Psoas muscle (tissue), 8 donors: ENCODE results near the gene RIPOR3. TPM values are rescaled to one million over a fixed set of nuclear protein-coding genes. Genes with fewer than 3 reads are reported as not detected.

Source experiments
- ATAC-seq, 4 donors: fragments of 200-7000 bp; cut with Tn5 transposase; one replicate each; pipeline ENCODE4 v1.9.1; 2020; ENCODE audit warnings: moderate library complexity in 3 of 4, mild to moderate bottlenecking in 2 of 4
- DNase-seq, 2 donors: peaks; one replicate each; pipeline ENCODE4 v3.0.0-alpha.2; 2020
- H3K27ac ChIP-seq: fragments of 200-600 bp; one replicate; pipeline ENCODE4 v1.8.0; 2022
- H3K27me3 ChIP-seq, 3 donors: fragments of 200-600 bp in 1 of 3; one replicate each; pipeline versions ENCODE4 v1.6.1 to v1.8.0; 2013 to 2022; ENCODE audit warnings: low read length in 2 of 3, mild to moderate bottlenecking in 2 of 3, moderate library complexity in 1 of 3; ENCODE audit not compliant: insufficient read depth in 3 of 3
- H3K36me3 ChIP-seq, 2 donors: fragments of 200-600 bp in 1 of 2; one replicate each; pipeline versions ENCODE4 v1.6.1 to v1.8.0; 2013 to 2022; ENCODE audit warnings: low read depth in 1 of 2, mild to moderate bottlenecking in 1 of 2, moderate library complexity in 1 of 2; ENCODE audit not compliant: insufficient read depth in 1 of 2
- H3K4me1 ChIP-seq: fragments of 200-600 bp; one replicate; pipeline ENCODE4 v1.8.0; 2022
- H3K4me3 ChIP-seq: fragments of 200-600 bp; one replicate; pipeline ENCODE4 v1.8.0; 2022; ENCODE audit warnings: mild to moderate bottlenecking
- H3K9me3 ChIP-seq: fragments of 200-600 bp; one replicate; pipeline ENCODE4 v1.8.0; 2022
- WGBS, 3 donors: extraction: QIAGEN DNeasy Blood & Tissue Kit; methylation state at CpG; one replicate each; pipeline versions ENCODE4 v1.1.6 to v1.1.7; 2013; 5-methylcytosine and 5-hydroxymethylcytosine counted together
- intact Hi-C, 2 donors: fragments of 100-400 bp; cut with DNase I; formaldehyde crosslinking; loops; one replicate each; pipeline versions ENCODE4 v1.11.0 to v1.14.2; 2022
- polyA plus RNA-seq, 3 donors: library from polyadenylated mRNA; stranded (reverse); fragments of 200-250 nt; gene quantifications; one replicate each; pipeline ENCODE4 v1.2.3, GENCODE V29; 2013
- total RNA-seq, 4 donors: library from RNA; stranded (reverse); fragmentation: NEBNext Ultra II Directional in 2 of 4; extraction: Animal tissue kit (Norgen Biotek cat#: 25700) in 2 of 4; gene quantifications; one replicate each; pipeline versions ENCODE4 v1.2.1 to v1.2.4, GENCODE V29; 2021 to 2023
- TF ChIP-seq, protein P1 (sequence below): fragments of 200-600 bp; IDR thresholded peaks from one replicate; pipeline ENCODE4 v1.8.0; 2022; ENCODE audit warnings: antibody characterized with exemption
- donor health status: healthy with polysubstance abuse.
- donor health status: DM: no; HTN: no; CAD: no; lungs with moderate emphysema.
- donor health status: Bipolar disorder and iron deficiency.
- donor health status: healthy.
- donor health status: DM: yes; HTN: yes; CAD: no.
- donor health status: DM: no; HTN: no; CAD: no.
- donor health status: DM: no; HTN: no; CAD: no.
- donor health status: DM: yes; HTN: yes; CAD: no.

RIPOR3 gene
- total and polyA plus RNA-seq, 7 donors, result 3.1 to 5.7 (median 5.2) TPM

- TF ChIP-seq, protein P1, sequence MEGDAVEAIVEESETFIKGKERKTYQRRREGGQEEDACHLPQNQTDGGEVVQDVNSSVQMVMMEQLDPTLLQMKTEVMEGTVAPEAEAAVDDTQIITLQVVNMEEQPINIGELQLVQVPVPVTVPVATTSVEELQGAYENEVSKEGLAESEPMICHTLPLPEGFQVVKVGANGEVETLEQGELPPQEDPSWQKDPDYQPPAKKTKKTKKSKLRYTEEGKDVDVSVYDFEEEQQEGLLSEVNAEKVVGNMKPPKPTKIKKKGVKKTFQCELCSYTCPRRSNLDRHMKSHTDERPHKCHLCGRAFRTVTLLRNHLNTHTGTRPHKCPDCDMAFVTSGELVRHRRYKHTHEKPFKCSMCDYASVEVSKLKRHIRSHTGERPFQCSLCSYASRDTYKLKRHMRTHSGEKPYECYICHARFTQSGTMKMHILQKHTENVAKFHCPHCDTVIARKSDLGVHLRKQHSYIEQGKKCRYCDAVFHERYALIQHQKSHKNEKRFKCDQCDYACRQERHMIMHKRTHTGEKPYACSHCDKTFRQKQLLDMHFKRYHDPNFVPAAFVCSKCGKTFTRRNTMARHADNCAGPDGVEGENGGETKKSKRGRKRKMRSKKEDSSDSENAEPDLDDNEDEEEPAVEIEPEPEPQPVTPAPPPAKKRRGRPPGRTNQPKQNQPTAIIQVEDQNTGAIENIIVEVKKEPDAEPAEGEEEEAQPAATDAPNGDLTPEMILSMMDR, result no peak
- no peak overlapping the region for H3K4me3 ChIP-seq
- peaks cover 40% of the 10 kb centered on the region for H3K4me1 ChIP-seq
- intact Hi-C loops, result loop anchor here (5.0 kb wide), 2 partner anchors 36 to 51 kb away; no protein-coding TSS in a partner anchor
- no peaks in the 10 kb centered on the region for H3K27me3 ChIP-seq
- WGBS, 3 donors, result 86 to 89% (median 86%) methylated on average over 11 of the region's 11 CpGs
- DNase-seq (no peak), ATAC-seq (no peak)
- peaks cover 13 to 32% of the 10 kb centered on the region in 2 donors for H3K36me3 ChIP-seq
- no peak overlapping the region for H3K27ac ChIP-seq
- H3K9me3 ChIP-seq, result no peaks in the 10 kb centered on the region
Measured at GRCh38 chr20:50568549-50568942, 122.8 kb downstream of the RIPOR3 start.

- H3K4me1 ChIP-seq, result peaks cover 40% of the 10 kb centered on the region
Measured at GRCh38 chr20:50567860-50568548, 123.3 kb downstream of the RIPOR3 start.

GRCh38 chr20:50565871-50566270 is 125.5 kb downstream of the RIPOR3 start:
- no peak overlapping the region for H3K4me3 ChIP-seq
- TF ChIP-seq, protein P1, result no peak
- H3K27me3 ChIP-seq, result no peaks in the 10 kb centered on the region
- no peak for ATAC-seq
- 88 to 94% (median 91%) methylated on average over 4 of the region's 4 CpGs for WGBS, 3 donors
- H3K4me1 ChIP-seq, result peaks cover 41% of the 10 kb centered on the region
- DNase-seq, result no peak
- H3K9me3 ChIP-seq, result no peaks in the 10 kb centered on the region
- H3K27ac ChIP-seq, result no peak overlapping the region
- intact Hi-C loops, result loop anchor here (5.0 kb wide), 2 partner anchors 34 to 49 kb away; no protein-coding TSS in a partner anchor
- H3K36me3 ChIP-seq, result peaks cover 19 to 32% of the 10 kb centered on the region in 2 donors

More at GRCh38 chr20:50567860-50568548, 123.3 kb downstream of the RIPOR3 start:
- intact Hi-C loops, result loop anchor here (5.0 kb wide), 2 partner anchors 36 to 51 kb away; no protein-coding TSS in a partner anchor
- DNase-seq, result no peak
- Histone ChIP-seq H3K4me3 (no peak overlapping the region), H3K9me3 (no peaks in the 10 kb centered on the region), H3K27ac (no peak overlapping the region), H3K36me3 (peaks cover 13 to 32% of the 10 kb centered on the region in 2 donors), H3K27me3 (no peaks in the 10 kb centered on the region)
- ATAC-seq, result no peak
- WGBS, 3 donors, result 95 to 98% (median 96%) methylated on average over 18 of the region's 18 CpGs
- TF ChIP-seq, protein P1, result no peak

- Histone ChIP-seq H3K27ac (no peak overlapping the region), H3K36me3 (peaks cover 19 to 32% of the 10 kb centered on the region in 2 donors), H3K4me1 (peaks cover 43% of the 10 kb centered on the region), H3K9me3 (no peaks in the 10 kb centered on the region), H3K27me3 (no peaks in the 10 kb centered on the region), H3K4me3 (no peak overlapping the region)
- TF ChIP-seq, protein P1, result no peak
- intact Hi-C loops, result loop anchor here (5.0 kb wide), 2 partner anchors 33 to 48 kb away; no protein-coding TSS in a partner anchor
- DNase-seq, result no peak
- WGBS, 3 donors, result 47 to 74% (median 60%) methylated on average over 2 of the region's 2 CpGs
- ATAC-seq, result no peak
Measured at GRCh38 chr20:50565383-50565782, 126.0 kb downstream of the RIPOR3 start.
